Tibial nerve (tissue), 3 donors: ENCODE measurements around the gene DGKI.

ENCODE experiments used
- POLR2A ChIP-seq, 2 donors: fragments of 450-650 bp; IDR thresholded peaks; one replicate each; pipeline ENCODE4 v1.6.1; 2017; ENCODE audit warnings: antibody characterized with exemption in 2 of 2, mild to moderate bottlenecking in 2 of 2, moderate library complexity in 2 of 2
- TF ChIP-seq, protein P1 (sequence below), 5 experiments: fragments of 200-600 bp in 3 of 5; fragments of 450-650 bp in 2 of 5; sonication (generic) in 3 of 5; IDR thresholded peaks; one replicate each; pipeline ENCODE4 v1.5.1; 2016 to 2019; ENCODE audit warnings: antibody characterized with exemption in 5 of 5, mild to moderate bottlenecking in 3 of 5, moderate library complexity in 2 of 5

DNA sequence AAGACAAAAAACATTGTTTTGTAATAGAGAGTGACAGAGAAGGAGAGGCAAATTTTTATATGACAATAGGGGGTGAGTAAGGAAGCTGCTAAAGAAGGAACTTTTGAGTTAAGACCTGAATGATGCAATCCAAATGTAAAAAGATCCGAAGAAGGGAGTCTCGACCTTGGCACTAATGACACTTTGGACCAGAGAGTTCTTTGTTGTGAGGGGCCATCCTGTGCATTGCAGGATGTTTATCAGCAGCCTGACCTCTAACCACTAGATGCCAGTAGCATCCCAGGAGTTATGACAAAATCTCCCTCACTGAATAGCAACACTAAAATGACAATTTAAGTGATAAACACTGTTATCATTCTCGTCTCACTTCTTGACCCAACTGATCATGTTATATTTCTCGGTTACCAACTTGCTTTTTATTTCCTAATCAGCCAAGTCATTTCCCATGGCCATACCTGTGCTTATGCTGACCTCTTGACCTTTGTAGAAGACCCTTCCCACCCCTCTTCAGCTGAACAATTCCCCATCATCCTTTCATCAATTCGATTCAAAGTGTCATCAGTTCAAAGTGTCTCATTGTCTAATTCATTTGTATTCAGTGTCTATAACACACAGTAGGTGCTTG, 30.0 kb downstream of the DGKI start:
- TF ChIP-seq, protein P1, sequence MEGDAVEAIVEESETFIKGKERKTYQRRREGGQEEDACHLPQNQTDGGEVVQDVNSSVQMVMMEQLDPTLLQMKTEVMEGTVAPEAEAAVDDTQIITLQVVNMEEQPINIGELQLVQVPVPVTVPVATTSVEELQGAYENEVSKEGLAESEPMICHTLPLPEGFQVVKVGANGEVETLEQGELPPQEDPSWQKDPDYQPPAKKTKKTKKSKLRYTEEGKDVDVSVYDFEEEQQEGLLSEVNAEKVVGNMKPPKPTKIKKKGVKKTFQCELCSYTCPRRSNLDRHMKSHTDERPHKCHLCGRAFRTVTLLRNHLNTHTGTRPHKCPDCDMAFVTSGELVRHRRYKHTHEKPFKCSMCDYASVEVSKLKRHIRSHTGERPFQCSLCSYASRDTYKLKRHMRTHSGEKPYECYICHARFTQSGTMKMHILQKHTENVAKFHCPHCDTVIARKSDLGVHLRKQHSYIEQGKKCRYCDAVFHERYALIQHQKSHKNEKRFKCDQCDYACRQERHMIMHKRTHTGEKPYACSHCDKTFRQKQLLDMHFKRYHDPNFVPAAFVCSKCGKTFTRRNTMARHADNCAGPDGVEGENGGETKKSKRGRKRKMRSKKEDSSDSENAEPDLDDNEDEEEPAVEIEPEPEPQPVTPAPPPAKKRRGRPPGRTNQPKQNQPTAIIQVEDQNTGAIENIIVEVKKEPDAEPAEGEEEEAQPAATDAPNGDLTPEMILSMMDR (IDR thresholded peaks at IDR 0.05), result no peak
- no peak for TF ChIP-seq POLR2A (IDR thresholded peaks at IDR 0.05)
